CD4-positive, CD25-positive, alpha-beta regulatory T cell (primary cell): ENCODE data around the gene RASGRP1. TPM values are rescaled to one million over a fixed set of nuclear protein-coding genes. Genes with fewer than 3 reads are reported as not detected.
"Not testable (repeated sequence)": the region's sequence is repeated elsewhere in the genome, so short reads cannot be mapped to it uniquely, and the experiment has no call there.

Experiments
- ATAC-seq, 2 donors: fragments of 150-1000 bp; cut with Tn5 transposase; one replicate each; pipeline ENCODE4 v1.10.0; 2021; ENCODE audit warnings: low read depth in 2 of 2, moderate number of reproducible peaks in 2 of 2, moderate library complexity in 1 of 2
- DNase-seq, 3 donors: peaks; one replicate each; pipeline versions ENCODE4 v3.0.0 to v3.0.0-alpha.2; 2012 to 2022; ENCODE audit warnings: mixed read lengths in 1 of 3
- H3K27ac ChIP-seq: one replicate; pipeline ENCODE4 v1.7.0; 2013; ENCODE audit warnings: mild to moderate bottlenecking, low read length; ENCODE audit not compliant: insufficient read depth, poor library complexity, severe bottlenecking
- H3K27me3 ChIP-seq: one replicate; pipeline ENCODE4 v1.7.0; 2013; ENCODE audit warnings: low read length; ENCODE audit not compliant: control insufficient read depth, insufficient read depth
- H3K36me3 ChIP-seq: one replicate; pipeline ENCODE4 v1.7.0; 2013; ENCODE audit warnings: mild to moderate bottlenecking, low read length, moderate library complexity; ENCODE audit not compliant: control insufficient read depth, insufficient read depth
- H3K4me1 ChIP-seq: 2 replicates; pipeline ENCODE4 v1.7.0; 2013; ENCODE audit warnings: mild to moderate bottlenecking, low read length; ENCODE audit not compliant: insufficient read depth, control insufficient read depth, poor library complexity, severe bottlenecking
- H3K4me3 ChIP-seq: one replicate; pipeline ENCODE4 v1.7.0; 2013; ENCODE audit warnings: low read depth, mild to moderate bottlenecking, low read length, moderate library complexity
- H3K9me3 ChIP-seq, 2 experiments: 1 replicate in 1 of 2; 2 replicates in 1 of 2; pipeline ENCODE4 v1.7.0; 2013; ENCODE audit warnings: low read length in 2 of 2, mild to moderate bottlenecking in 1 of 2, moderate library complexity in 1 of 2; ENCODE audit not compliant: control insufficient read depth in 2 of 2
- H3K27ac Mint-ChIP-seq, 3 donors: one replicate each; pipeline ENCODE4 v1.8.0; 2020 to 2022; ENCODE audit warnings: mild to moderate bottlenecking in 3 of 3, mixed read lengths in 3 of 3, moderate library complexity in 2 of 3
- H3K27me3 Mint-ChIP-seq: one replicate; pipeline ENCODE4 v1.8.0; 2022; ENCODE audit warnings: mild to moderate bottlenecking, mixed read lengths
- H3K36me3 Mint-ChIP-seq: one replicate; pipeline ENCODE4 v1.8.0; 2020; ENCODE audit warnings: mixed read lengths
- H3K4me1 Mint-ChIP-seq, 4 donors: one replicate each; pipeline ENCODE4 v1.8.0; 2020 to 2022; ENCODE audit warnings: mixed read lengths in 4 of 4, mild to moderate bottlenecking in 1 of 4
- H3K4me3 Mint-ChIP-seq, 4 donors: one replicate each; pipeline ENCODE4 v1.8.0; 2020 to 2022; ENCODE audit warnings: mild to moderate bottlenecking in 4 of 4, mixed read lengths in 4 of 4, moderate library complexity in 3 of 4
- H3K9me3 Mint-ChIP-seq, 7 donors: one replicate each; pipeline ENCODE4 v1.8.0; 2020 to 2022; ENCODE audit warnings: mixed read lengths in 7 of 7, mild to moderate bottlenecking in 3 of 7, moderate library complexity in 2 of 7
- polyA plus RNA-seq, 4 donors: library from polyadenylated mRNA; unstranded; fragments of 300-500 nt; fragmentation: Illumina TruSeq; gene quantifications; one replicate each; pipeline ENCODE4 v1.2.3, GENCODE V29; 2021
- total RNA-seq: library from RNA; stranded (reverse); gene quantifications from one replicate; pipeline ENCODE4 v1.2.3, GENCODE V29; 2022

Gene RASGRP1
- total and polyA plus RNA-seq, 5 donors from 2014 or later: 74.5 to 216 (median 87.7) TPM

- Histone ChIP-seq H3K27me3 (no peaks in the 10 kb centered on the region), H3K4me1 (peaks cover 7% of the 10 kb centered on the region), H3K36me3 (no peaks in the 10 kb centered on the region), H3K27ac (no peak overlapping the region), H3K4me3 (no peak overlapping the region), H3K9me3 (no peaks in the 10 kb centered on the region)
- Mint-ChIP-seq H3K4me1 (peaks cover 5 to 25% (median 20%) of the 10 kb centered on the region in 4 donors), H3K4me3 (no peak overlapping the region), H3K9me3 (peaks cover 0 to 9% (median 2%) of the 10 kb centered on the region in 7 donors), H3K27me3 (no peaks in the 10 kb centered on the region), H3K27ac (peak overlapping the region in 2 of 3 donors; percentile 31 to 82), H3K36me3 (no peaks in the 10 kb centered on the region)
- no peak for ATAC-seq
- DNase-seq: no peak
Observed at GRCh38 chr15:38588672-38589071, 24.1 kb upstream of the RASGRP1 start.

- Mint-ChIP-seq H3K4me1 (peaks cover 5 to 25% (median 19%) of the 10 kb centered on the region in 4 donors), H3K27ac (peak overlapping the region; percentile 71 to 87 (median 82)), H3K36me3 (peaks cover 7% of the 10 kb centered on the region), H3K9me3 (peaks cover 0 to 10% (median 2%) of the 10 kb centered on the region in 7 donors), H3K27me3 (no peaks in the 10 kb centered on the region), H3K4me3 (peak overlapping the region in 2 of 4 donors; percentile 38 to 61)
- peaks cover 7% of the 10 kb centered on the region for H3K4me1 ChIP-seq
- H3K27ac ChIP-seq: peak overlapping the region; percentile 37
- no peaks in the 10 kb centered on the region for H3K9me3 ChIP-seq
- no peak overlapping the region for H3K4me3 ChIP-seq
- H3K27me3 ChIP-seq: no peaks in the 10 kb centered on the region
- DNase-seq (peak in 1 of 3 donors; percentile 70), ATAC-seq (peak; percentile 40 to 52)
- no peaks in the 10 kb centered on the region for H3K36me3 ChIP-seq
Observed at GRCh38 chr15:38587214-38587613, 22.6 kb upstream of the RASGRP1 start.

GRCh38 chr15:38586005-38586404 lies 21.4 kb upstream of the RASGRP1 start:
- not testable (repeated sequence) for ATAC-seq, H3K4me3 ChIP-seq, H3K9me3 ChIP-seq, H3K27ac ChIP-seq, DNase-seq, H3K27me3 Mint-ChIP-seq, H3K27me3 ChIP-seq, H3K4me1 ChIP-seq, H3K36me3 ChIP-seq, H3K27ac Mint-ChIP-seq
- peaks cover 5 to 25% (median 19%) of the 10 kb centered on the region in 4 donors for H3K4me1 Mint-ChIP-seq
- peak overlapping the region in 1 of 4 donors; percentile 0 for H3K4me3 Mint-ChIP-seq
- H3K9me3 Mint-ChIP-seq: peaks cover 0 to 11% (median 2%) of the 10 kb centered on the region in 7 donors
- peaks cover 10% of the 10 kb centered on the region for H3K36me3 Mint-ChIP-seq

- Histone ChIP-seq H3K4me1 (peaks cover 23% of the 10 kb centered on the region), H3K9me3 (no peaks in the 10 kb centered on the region), H3K27ac (no peak overlapping the region), H3K27me3 (no peaks in the 10 kb centered on the region), H3K36me3 (no peaks in the 10 kb centered on the region), H3K4me3 (no peak overlapping the region)
- peaks cover 0 to 2% (median 0%) of the 10 kb centered on the region in 7 donors for H3K9me3 Mint-ChIP-seq
- no peak for DNase-seq
- peak overlapping the region in 1 of 3 donors; percentile 63 for H3K27ac Mint-ChIP-seq
- peaks cover 16 to 46% (median 22%) of the 10 kb centered on the region in 4 donors for H3K4me1 Mint-ChIP-seq
- H3K27me3 Mint-ChIP-seq: peaks cover 4% of the 10 kb centered on the region
- H3K4me3 Mint-ChIP-seq: no peak overlapping the region
- ATAC-seq: no peak
- H3K36me3 Mint-ChIP-seq: peaks cover 10% of the 10 kb centered on the region
Observed at GRCh38 chr15:38578626-38579025, 14.0 kb upstream of the RASGRP1 start.

DNA sequence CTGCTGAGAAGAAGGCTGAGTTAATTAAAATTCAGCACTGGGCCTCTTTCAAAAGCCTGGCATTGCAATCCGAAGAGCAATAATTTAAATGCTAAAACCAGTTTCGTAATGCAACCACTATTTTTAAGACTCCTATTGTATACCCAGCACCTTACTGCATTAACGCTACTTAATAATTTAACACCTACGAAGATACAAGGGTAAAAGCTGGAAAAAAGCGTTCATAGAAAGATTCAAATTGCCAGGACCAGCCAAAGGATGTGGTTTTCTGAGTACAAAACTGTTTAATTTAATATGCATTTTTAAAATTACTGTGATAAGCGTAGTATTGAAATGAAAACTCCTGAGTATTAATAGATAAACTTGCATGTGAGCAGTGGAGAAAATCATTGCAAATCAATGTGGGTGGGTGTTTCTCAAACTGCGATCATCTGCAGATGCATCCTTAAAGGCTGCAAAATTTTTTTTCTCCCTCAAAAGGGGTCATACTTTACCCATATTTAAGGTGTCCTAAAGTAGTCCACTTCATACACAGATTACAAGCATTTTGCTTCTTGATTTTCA lies 12.9 kb upstream of the RASGRP1 start:
- Histone ChIP-seq H3K36me3 (no peaks in the 10 kb centered on the region), H3K27me3 (no peaks in the 10 kb centered on the region), H3K9me3 (no peaks in the 10 kb centered on the region), H3K4me1 (peaks cover 23% of the 10 kb centered on the region), H3K27ac (peak overlapping the region; percentile 55), H3K4me3 (peak overlapping the region; percentile 60)
- DNase-seq: peak in 1 of 3 donors; percentile 39
- Mint-ChIP-seq H3K36me3 (peaks cover 6% of the 10 kb centered on the region), H3K27me3 (peaks cover 4% of the 10 kb centered on the region), H3K27ac (peak overlapping the region; percentile 42 to 86 (median 84)), H3K9me3 (peaks cover 0 to 2% (median 0%) of the 10 kb centered on the region in 7 donors), H3K4me3 (peak overlapping the region; percentile 50 to 80 (median 60)), H3K4me1 (peaks cover 16 to 46% (median 22%) of the 10 kb centered on the region in 4 donors)
- no peak for ATAC-seq

DNA sequence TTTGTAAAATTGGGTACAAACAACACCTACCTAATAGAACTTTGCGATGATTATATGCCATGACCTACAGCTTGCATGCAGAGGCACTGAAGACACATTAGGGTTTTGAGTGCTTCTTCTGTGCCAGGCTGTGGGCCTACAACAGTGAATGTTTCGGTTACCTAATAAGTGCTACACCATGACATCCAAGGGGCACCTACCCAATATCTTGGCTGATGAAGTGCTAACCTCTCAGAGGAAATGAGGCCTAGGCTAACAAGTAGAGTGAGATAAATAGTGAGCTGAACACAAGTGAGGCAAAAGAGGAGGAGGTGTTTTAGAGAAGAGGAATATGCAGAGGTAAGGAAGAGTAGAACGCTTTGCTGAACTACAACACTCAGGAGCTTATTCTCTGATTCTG lies 12.2 kb upstream of the RASGRP1 start:
- Mint-ChIP-seq H3K4me1 (peaks cover 16 to 46% (median 22%) of the 10 kb centered on the region in 4 donors), H3K27me3 (peaks cover 4% of the 10 kb centered on the region), H3K9me3 (peaks cover 0 to 5% (median 1%) of the 10 kb centered on the region in 7 donors), H3K4me3 (peak overlapping the region; percentile 16 to 64 (median 54)), H3K36me3 (peaks cover 7% of the 10 kb centered on the region), H3K27ac (peak overlapping the region; percentile 42 to 86 (median 84))
- H3K27ac ChIP-seq: peak overlapping the region; percentile 55
- peak overlapping the region; percentile 60 for H3K4me3 ChIP-seq
- DNase-seq: no peak
- peak in 1 of 2 donors; percentile 53 for ATAC-seq
- H3K4me1 ChIP-seq: peaks cover 23% of the 10 kb centered on the region
- no peaks in the 10 kb centered on the region for H3K27me3 ChIP-seq
- no peaks in the 10 kb centered on the region for H3K9me3 ChIP-seq
- H3K36me3 ChIP-seq: no peaks in the 10 kb centered on the region

GRCh38 chr15:38576261-38576660 lies 11.6 kb upstream of the RASGRP1 start:
- Mint-ChIP-seq H3K27me3 (peaks cover 4% of the 10 kb centered on the region), H3K9me3 (peaks cover 0 to 5% (median 2%) of the 10 kb centered on the region in 7 donors), H3K4me3 (no peak overlapping the region), H3K4me1 (peaks cover 16 to 46% (median 22%) of the 10 kb centered on the region in 4 donors), H3K36me3 (peaks cover 5% of the 10 kb centered on the region), H3K27ac (peak overlapping the region in 1 of 3 donors; percentile 86)
- Histone ChIP-seq H3K4me3 (no peak overlapping the region), H3K27me3 (no peaks in the 10 kb centered on the region), H3K36me3 (no peaks in the 10 kb centered on the region), H3K9me3 (no peaks in the 10 kb centered on the region), H3K4me1 (peaks cover 23% of the 10 kb centered on the region), H3K27ac (peak overlapping the region; percentile 55)
- DNase-seq: no peak
- no peak for ATAC-seq

DNA sequence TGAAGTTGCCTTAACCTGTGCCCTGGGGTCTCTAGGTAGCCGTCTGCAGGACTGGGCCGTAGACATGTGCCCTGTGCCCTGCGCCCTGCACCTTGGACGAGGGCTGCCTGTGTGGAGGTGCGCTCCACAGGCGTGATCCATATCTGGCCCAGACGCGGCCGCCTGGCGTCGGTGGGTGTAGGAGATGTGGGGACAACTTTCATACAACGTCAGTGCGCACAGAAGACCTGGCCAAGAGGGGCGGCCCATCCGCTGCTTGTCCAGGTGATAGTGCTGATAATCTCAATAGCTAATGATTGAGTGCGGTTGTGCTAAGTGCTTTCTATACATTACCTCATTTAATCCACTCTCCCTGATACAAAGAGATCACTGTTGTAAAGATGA lies 665 bp upstream of the RASGRP1 start:
- H3K27me3 Mint-ChIP-seq: no peaks in the 10 kb centered on the region
- H3K4me1 Mint-ChIP-seq: peaks cover 28 to 61% (median 37%) of the 10 kb centered on the region in 4 donors
- Histone ChIP-seq H3K4me3 (peak overlapping the region; percentile 39), H3K4me1 (peaks cover 54% of the 10 kb centered on the region), H3K27ac (peak overlapping the region; percentile 92), H3K27me3 (no peaks in the 10 kb centered on the region), H3K36me3 (no peaks in the 10 kb centered on the region), H3K9me3 (no peaks in the 10 kb centered on the region)
- H3K36me3 Mint-ChIP-seq: peaks cover 25% of the 10 kb centered on the region
- DNase-seq (no peak), ATAC-seq (no peak)
- H3K9me3 Mint-ChIP-seq: peaks cover 0 to under 1% (median 0%) of the 10 kb centered on the region in 7 donors
- peak overlapping the region; percentile 89 to 99 (median 92) for H3K4me3 Mint-ChIP-seq
- peak overlapping the region; percentile 86 to 91 (median 91) for H3K27ac Mint-ChIP-seq
